ENCODE data around the gene PDSS2. TPM values are rescaled to one million over a fixed set of nuclear protein-coding genes. Genes with fewer than 3 reads are reported as not detected.

The PDSS2 gene
- total and polyA plus RNA-seq, 11 donors = 7.2 to 24.4 (median 14.4) TPM

- Histone ChIP-seq H3K36me3 (peaks cover 0 to 4% (median 0%) of the 10 kb centered on the region in 9 donors), H3K4me1 (peaks cover 0 to 8% (median 0%) of the 10 kb centered on the region in 12 donors), H3K27ac (no peak overlapping the region), H3K9me3 (peaks cover 0 to under 1% (median 0%) of the 10 kb centered on the region in 12 donors), H3K4me3 (no peak overlapping the region), H3K27me3 (no peaks in the 10 kb centered on the region)
- 92 to 96% (median 92%) methylated on average over 1 of the region's 1 CpG for WGBS, 4 donors
- no peak for TF ChIP-seq POLR2A (IDR thresholded peaks at IDR 0.05)
- TF ChIP-seq CTCF (IDR thresholded peaks at IDR 0.05) = no peak
- no peak for DNase-seq
- ATAC-seq = no peak
- intact Hi-C loops (cut with DNase I) = no loop called here
Observed at GRCh38 chr6:107230448-107230847, 228.9 kb downstream of the PDSS2 start.

DNA sequence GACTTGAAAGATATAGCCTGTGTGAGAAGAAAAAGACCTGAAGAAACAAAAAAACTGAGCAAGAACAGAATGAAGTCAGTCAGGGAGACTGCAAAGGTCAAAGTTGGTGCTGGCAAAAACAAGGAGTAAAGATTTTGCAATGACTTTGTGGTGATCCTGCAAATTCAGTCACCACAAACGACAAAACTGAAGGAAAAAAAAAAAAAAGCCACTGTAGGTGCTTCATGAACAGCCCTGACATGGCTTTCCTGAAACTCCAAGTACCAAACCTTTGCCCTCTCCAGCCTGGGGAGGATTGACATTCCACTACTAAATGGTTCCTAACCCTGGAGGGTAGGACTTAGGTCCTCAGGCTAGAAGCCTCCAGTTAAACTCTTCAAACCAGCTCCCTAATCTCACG is 229.3 kb downstream of the PDSS2 start:
- intact Hi-C loops (cut with DNase I) = no loop called here
- H3K4me3 ChIP-seq = no peak overlapping the region

DNA sequence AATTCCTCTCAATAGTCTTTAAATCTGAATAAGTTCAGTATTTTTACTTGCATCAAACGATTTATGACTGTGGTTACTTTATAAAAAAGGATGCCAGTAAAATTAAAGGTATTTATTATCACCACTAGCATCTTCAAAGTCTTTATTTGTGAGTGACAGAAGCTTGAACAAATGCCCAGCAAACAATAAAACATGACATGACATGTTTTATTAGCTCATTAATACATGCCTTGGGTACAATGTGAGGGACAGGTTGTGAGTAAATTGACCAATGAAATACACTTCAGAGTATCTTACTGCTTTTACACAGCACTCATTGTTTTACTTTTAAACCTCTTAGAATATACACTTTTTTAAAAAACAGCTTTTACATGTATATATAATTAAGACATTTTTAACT is 230.6 kb downstream of the PDSS2 start:
- Histone ChIP-seq H3K27ac (no peak overlapping the region), H3K27me3 (no peaks in the 10 kb centered on the region), H3K9me3 (no peaks in the 10 kb centered on the region), H3K4me3 (no peak overlapping the region), H3K36me3 (peaks cover 0 to 4% (median 0%) of the 10 kb centered on the region in 9 donors), H3K4me1 (no peaks in the 10 kb centered on the region)
- intact Hi-C loops (cut with DNase I) = no loop called here
- TF ChIP-seq POLR2A (IDR thresholded peaks at IDR 0.05) = no peak
- no peak for TF ChIP-seq CTCF (IDR thresholded peaks at IDR 0.05)
- DNase-seq = no peak
- 93 to 97% (median 95%) methylated on average over 1 of the region's 1 CpG for WGBS, 4 donors
- no peak for ATAC-seq

More for the DNA sequence above, 229.3 kb downstream of the PDSS2 start:
- 68 to 93% (median 72%) methylated on average over 2 of the region's 2 CpGs for WGBS, 4 donors
- Histone ChIP-seq H3K27ac (no peak overlapping the region), H3K27me3 (no peaks in the 10 kb centered on the region), H3K9me3 (no peaks in the 10 kb centered on the region), H3K36me3 (peaks cover 0 to 4% (median 0%) of the 10 kb centered on the region in 9 donors), H3K4me1 (peaks cover 0 to 5% (median 0%) of the 10 kb centered on the region in 12 donors)
- no peak for DNase-seq
- no peak for TF ChIP-seq CTCF (IDR thresholded peaks at IDR 0.05)
- no peak for TF ChIP-seq POLR2A (IDR thresholded peaks at IDR 0.05)
- no peak for ATAC-seq

- H3K4me3 ChIP-seq = no peak overlapping the region
- H3K27me3 ChIP-seq = no peaks in the 10 kb centered on the region
- ATAC-seq = no peak
- no peak for TF ChIP-seq CTCF (IDR thresholded peaks at IDR 0.05)
- no peak for TF ChIP-seq POLR2A (IDR thresholded peaks at IDR 0.05)
- intact Hi-C loops (cut with DNase I) = no loop called here
- H3K27ac ChIP-seq = no peak overlapping the region
- DNase-seq = no peak
- H3K36me3 ChIP-seq = no peaks in the 10 kb centered on the region
- H3K9me3 ChIP-seq = no peaks in the 10 kb centered on the region
- WGBS, 4 donors = 94 to 100% (median 96%) methylated on average over 2 of the region's 2 CpGs
- H3K4me1 ChIP-seq = peaks cover 0 to 2% (median 0%) of the 10 kb centered on the region in 12 donors
Observed at GRCh38 chr6:107221519-107221918, 237.8 kb downstream of the PDSS2 start.

Measured in heart left ventricle (tissue), 16 donors.